H1 (cell line): ENCODE results near the gene CCDC60.

ENCODE experiments used
- CEBPB ChIP-seq: IDR thresholded peaks from 2 replicates; pipeline ENCODE4 v1.6.1; 2012; ENCODE audit warnings: low read depth, low read length
- CREB1 ChIP-seq: IDR thresholded peaks from 2 replicates; pipeline ENCODE4 v1.6.1; 2012; ENCODE audit warnings: inconsistent platforms
- EGR1 ChIP-seq: IDR thresholded peaks from 2 replicates; pipeline ENCODE4 v1.6.1; 2011; ENCODE audit warnings: low read depth, low read length, borderline replicate concordance
- EP300 ChIP-seq, 2 experiments: IDR thresholded peaks; 1 replicate in 1 of 2; 2 replicates in 1 of 2; pipeline ENCODE4 v1.6.1; 2011 to 2012; ENCODE audit warnings: low read depth in 2 of 2, low read length in 2 of 2, mild to moderate bottlenecking in 2 of 2, borderline replicate concordance in 1 of 2, inconsistent platforms in 1 of 2, moderate library complexity in 1 of 2
- JUND ChIP-seq: IDR thresholded peaks from 2 replicates; pipeline ENCODE4 v1.6.1; 2011; ENCODE audit warnings: mild to moderate bottlenecking, improper control_type of control experiment, low read length
- POLR2A ChIP-seq, 2 experiments: IDR thresholded peaks; 1 replicate in 1 of 2; 2 replicates in 1 of 2; pipeline ENCODE4 v1.6.1; 2011; ENCODE audit warnings: low read depth in 2 of 2, low read length in 2 of 2, mild to moderate bottlenecking in 2 of 2; ENCODE audit errors: control extremely low read depth in 1 of 2
- RAD21 ChIP-seq, 2 experiments: IDR thresholded peaks in 1 of 2; conservative IDR thresholded peaks in 1 of 2; 2 replicates each; pipeline ENCODE4 v1.6.1; 2011; ENCODE audit warnings: low read depth in 2 of 2, low read length in 2 of 2, improper control_type of control experiment in 1 of 2, inconsistent platforms in 1 of 2, mild to moderate bottlenecking in 1 of 2, moderate library complexity in 1 of 2
- RFX5 ChIP-seq: IDR thresholded peaks from 2 replicates; pipeline ENCODE4 v1.6.1; 2011; ENCODE audit warnings: low read depth, low read length, improper control_type of control experiment, borderline replicate concordance
- RXRA ChIP-seq: IDR thresholded peaks from 2 replicates; pipeline ENCODE4 v1.6.1; 2011; ENCODE audit warnings: low read depth, mild to moderate bottlenecking, low read length, moderate library complexity; ENCODE audit not compliant: insufficient read depth
- SRF ChIP-seq: IDR thresholded peaks from 2 replicates; pipeline ENCODE4 v1.6.1; 2011; ENCODE audit warnings: mild to moderate bottlenecking, low read depth, low read length, moderate library complexity
- TAF1 ChIP-seq: IDR thresholded peaks from 2 replicates; pipeline ENCODE4 v1.6.1; 2011; ENCODE audit warnings: mild to moderate bottlenecking, low read depth, low read length
- TBP ChIP-seq: IDR thresholded peaks from 2 replicates; pipeline ENCODE4 v1.6.1; 2011; ENCODE audit warnings: low read depth, low read length, improper control_type of control experiment
- TF ChIP-seq, protein P1 (sequence below), 3 experiments: IDR thresholded peaks; 1 replicate in 2 of 3; 2 replicates in 1 of 3; pipeline versions ENCODE4 v1.5.1 to v1.6.1; 2011; ENCODE audit warnings: low read length in 3 of 3, mild to moderate bottlenecking in 3 of 3, inconsistent platforms in 2 of 3, low read depth in 1 of 3, moderate library complexity in 1 of 3; ENCODE audit not compliant: insufficient read depth in 1 of 3; ENCODE audit errors: control extremely low read depth in 1 of 3
- TF ChIP-seq, protein P2 (sequence below): IDR thresholded peaks from 2 replicates; pipeline ENCODE4 v1.6.1; 2011; ENCODE audit warnings: low read length, improper control_type of control experiment

DNA sequence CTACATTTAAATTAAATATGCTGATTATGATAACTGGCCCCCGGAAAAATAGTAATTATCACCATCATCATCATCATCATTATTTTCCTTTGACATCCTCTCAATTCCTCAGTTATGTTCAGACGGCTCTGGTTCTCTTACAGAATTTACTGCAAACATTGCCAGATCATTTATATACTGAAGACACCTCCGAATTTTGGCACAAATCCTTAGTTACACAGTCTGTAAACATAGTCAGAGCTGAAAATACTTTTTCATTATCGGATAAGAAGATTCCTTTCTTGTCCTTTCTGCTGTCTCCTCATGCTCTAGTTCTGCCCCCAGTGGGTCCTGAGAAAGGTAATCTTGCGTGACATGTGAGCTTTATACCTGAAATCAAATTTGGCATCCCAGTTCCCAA is 40.3 kb upstream of the CCDC60 start:
- TF ChIP-seq TBP, result no peak
- no peak for TF ChIP-seq RAD21 (IDR thresholded peaks at IDR 0.05 in 1 of 2, conservative IDR thresholded peaks at IDR 0.05 in 1 of 2; ENCODE audit: low read depth in 2 of 2, low read length in 2 of 2)
- no peak for TF ChIP-seq RFX5
- no peak for TF ChIP-seq CEBPB
- TF ChIP-seq EGR1, result no peak
- TF ChIP-seq RXRA, result no peak
- TF ChIP-seq POLR2A (IDR thresholded peaks at IDR 0.05; ENCODE audit: control extremely low read depth in 1 of 2, low read depth in 2 of 2, low read length in 2 of 2), result no peak
- TF ChIP-seq, protein P1, sequence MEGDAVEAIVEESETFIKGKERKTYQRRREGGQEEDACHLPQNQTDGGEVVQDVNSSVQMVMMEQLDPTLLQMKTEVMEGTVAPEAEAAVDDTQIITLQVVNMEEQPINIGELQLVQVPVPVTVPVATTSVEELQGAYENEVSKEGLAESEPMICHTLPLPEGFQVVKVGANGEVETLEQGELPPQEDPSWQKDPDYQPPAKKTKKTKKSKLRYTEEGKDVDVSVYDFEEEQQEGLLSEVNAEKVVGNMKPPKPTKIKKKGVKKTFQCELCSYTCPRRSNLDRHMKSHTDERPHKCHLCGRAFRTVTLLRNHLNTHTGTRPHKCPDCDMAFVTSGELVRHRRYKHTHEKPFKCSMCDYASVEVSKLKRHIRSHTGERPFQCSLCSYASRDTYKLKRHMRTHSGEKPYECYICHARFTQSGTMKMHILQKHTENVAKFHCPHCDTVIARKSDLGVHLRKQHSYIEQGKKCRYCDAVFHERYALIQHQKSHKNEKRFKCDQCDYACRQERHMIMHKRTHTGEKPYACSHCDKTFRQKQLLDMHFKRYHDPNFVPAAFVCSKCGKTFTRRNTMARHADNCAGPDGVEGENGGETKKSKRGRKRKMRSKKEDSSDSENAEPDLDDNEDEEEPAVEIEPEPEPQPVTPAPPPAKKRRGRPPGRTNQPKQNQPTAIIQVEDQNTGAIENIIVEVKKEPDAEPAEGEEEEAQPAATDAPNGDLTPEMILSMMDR (IDR thresholded peaks at IDR 0.05; ENCODE audit: control extremely low read depth in 1 of 3, insufficient read depth in 1 of 3, low read depth in 1 of 3, low read length in 3 of 3), result no peak
- no peak for TF ChIP-seq TAF1
- TF ChIP-seq EP300 (IDR thresholded peaks at IDR 0.05; ENCODE audit: borderline replicate concordance in 1 of 2, low read depth in 2 of 2, low read length in 2 of 2), result no peak
- no peak for TF ChIP-seq SRF
- TF ChIP-seq, protein P2, sequence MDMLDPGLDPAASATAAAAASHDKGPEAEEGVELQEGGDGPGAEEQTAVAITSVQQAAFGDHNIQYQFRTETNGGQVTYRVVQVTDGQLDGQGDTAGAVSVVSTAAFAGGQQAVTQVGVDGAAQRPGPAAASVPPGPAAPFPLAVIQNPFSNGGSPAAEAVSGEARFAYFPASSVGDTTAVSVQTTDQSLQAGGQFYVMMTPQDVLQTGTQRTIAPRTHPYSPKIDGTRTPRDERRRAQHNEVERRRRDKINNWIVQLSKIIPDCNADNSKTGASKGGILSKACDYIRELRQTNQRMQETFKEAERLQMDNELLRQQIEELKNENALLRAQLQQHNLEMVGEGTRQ, result no peak
- no peak for TF ChIP-seq JUND
- TF ChIP-seq CREB1, result no peak
